HepG2 (cell line): Measurements from ENCODE around the gene ANKHD1. TPM values are rescaled to one million over a fixed set of nuclear protein-coding genes. Genes with fewer than 3 reads are reported as not detected.

Experiments used
- ATAC-seq: fragments of 200-7000 bp; cut with Tn5 transposase; 3 replicates; pipeline ENCODE4 v1.9.1; 2020; ENCODE audit warnings: mild to moderate bottlenecking, moderate library complexity
- BruUV-seq: library from RNA; stranded (reverse); fragments of 400-500 nt; replicated peaks from 2 replicates; lab custom pipeline; 2021; lab: Mats Ljungman, UMichigan
- CTCF ChIA-PET: fragments of 300-600 bp; formaldehyde crosslinking; extraction: SDS; loops from one replicate; lab custom pipeline; 2021; ENCODE audit warnings: low total read pairs, inconsistent platforms, low intra/inter-chr PET ratio; lab: Yijun Ruan, JAX
- POLR2A ChIA-PET: fragments of 350-600 bp; sonication (Branson Sonifier 250); formaldehyde crosslinking; loops from one replicate; lab custom pipeline; 2020; ENCODE audit warnings: antibody characterized with exemption, inconsistent platforms; lab: Yijun Ruan, JAX
- DNase-seq: peaks from one replicate; pipeline ENCODE4 v3.0.0-alpha.2; 2015; ENCODE audit warnings: low spot score
- FAIRE-seq: peaks from 3 replicates; lab custom pipeline; 2011; peaks lifted over from hg19 to GRCh38; lab: Jason Lieb, UNC
- H2AFZ ChIP-seq: one replicate; pipeline ENCODE4 v1.6.1; 2011; ENCODE audit warnings: low read length, inconsistent platforms
- H3K27ac ChIP-seq: fragments of 300-600 bp; 3 replicates; pipeline ENCODE4 v1.8.0; 2011; ENCODE audit warnings: mixed run types, mild to moderate bottlenecking, mixed read lengths, low read length, inconsistent platforms; ENCODE audit not compliant: insufficient read depth; ENCODE audit errors: extremely low read length
- H3K27me3 ChIP-seq, 2 experiments: fragments of 200-600 bp in 1 of 2; 2 replicates in 1 of 2; 3 replicates in 1 of 2; pipeline versions ENCODE4 v1.6.0 to v1.8.0; 2011; ENCODE audit warnings: low read length in 2 of 2, mild to moderate bottlenecking in 2 of 2, moderate library complexity in 2 of 2, inconsistent platforms in 1 of 2; ENCODE audit not compliant: insufficient read depth in 2 of 2, control insufficient read depth in 1 of 2
- H3K36me3 ChIP-seq, 2 experiments: fragments of 200-600 bp in 1 of 2; replicated peaks in 1 of 2; 2 replicates in 1 of 2; 3 replicates in 1 of 2; pipeline versions ENCODE4 v1.5.1 to v1.8.0; 2011; ENCODE audit warnings: low read length in 2 of 2, inconsistent platforms in 1 of 2; ENCODE audit not compliant: insufficient read depth in 2 of 2, control insufficient read depth in 1 of 2
- H3K4me1 ChIP-seq: 2 replicates; pipeline ENCODE4 v1.5.1; 2012; ENCODE audit warnings: low read length, inconsistent platforms; ENCODE audit not compliant: insufficient read depth
- H3K4me2 ChIP-seq: 2 replicates; pipeline ENCODE4 v1.6.0; 2011; ENCODE audit warnings: low read depth, low read length, inconsistent platforms
- H3K4me3 ChIP-seq, 3 experiments: fragments of 200-600 bp in 1 of 3; sonication (generic), shearing (Covaris generic) in 1 of 3; replicated peaks in 1 of 3; 2 replicates each; pipeline ENCODE4 v1.5.1; 2011 to 2016; ENCODE audit warnings: low read length in 3 of 3, inconsistent platforms in 2 of 3, low read depth in 2 of 3, mild to moderate bottlenecking in 2 of 3, control low read depth in 1 of 3, mixed read lengths in 1 of 3; ENCODE audit not compliant: insufficient read depth in 1 of 3
- H3K79me2 ChIP-seq: one replicate; pipeline ENCODE4 v1.6.1; 2011; ENCODE audit warnings: low read length, inconsistent platforms; ENCODE audit not compliant: insufficient read depth
- H3K9ac ChIP-seq: 2 replicates; pipeline ENCODE4 v1.6.0; 2011; ENCODE audit warnings: mild to moderate bottlenecking, low read depth, low read length, inconsistent platforms; ENCODE audit not compliant: insufficient read depth
- H3K9me3 ChIP-seq: 2 replicates; pipeline ENCODE4 v1.5.1; 2012; ENCODE audit warnings: mild to moderate bottlenecking, low read length
- H4K20me1 ChIP-seq: 2 replicates; pipeline ENCODE4 v1.6.0; 2011; ENCODE audit warnings: inconsistent platforms, mild to moderate bottlenecking, low read length, moderate library complexity; ENCODE audit not compliant: insufficient read depth
- BRCA1 ChIP-seq: sonication (generic); formaldehyde crosslinking; IDR thresholded peaks from 2 replicates; pipeline ENCODE4 v1.4.0; 2020; ENCODE audit warnings: missing genetic modification reagents
- POGZ ChIP-seq: sonication (generic); formaldehyde crosslinking; IDR thresholded peaks from 2 replicates; pipeline ENCODE4 v1.4.0; 2020; ENCODE audit warnings: mild to moderate bottlenecking, missing genetic modification reagents
- WGBS: methylation state at CpG from one replicate; pipeline ENCODE4 v1.1.6; 2017; ENCODE audit warnings: low lambda C conversion rate; 5-methylcytosine and 5-hydroxymethylcytosine counted together
- in situ Hi-C: cut with HindIII; loops from 2 replicates; pipeline ENCODE4 v1.10.0; 2017; ENCODE audit warnings: low pct_unique_long_range_greater_than_20kb; ENCODE audit not compliant: extremely low pct_ligation_motif_present
- intact Hi-C: fragments of 100-400 bp; cut with micrococcal nuclease; formaldehyde crosslinking; loops from one replicate; pipeline ENCODE4 v1.10.0; 2022; ENCODE audit not compliant: unreplicated experiment
- polyA plus RNA-seq, 8 experiments: library from polyadenylated mRNA; depleted of rRNA in 3 of 8; stranded (reverse) in 7 of 8; unstranded in 1 of 8; fragments of >200 nt; fragmentation: Illumina TruSeq in 4 of 8; extraction: Trizol in 4 of 8; gene quantifications; 2 replicates each; pipeline versions ENCODE4 v1.2.1 to v1.2.3, GENCODE V29; 2011 to 2016; ENCODE audit warnings: low read depth in 4 of 8, missing spikeins in 1 of 8, mixed read lengths in 1 of 8; ENCODE audit not compliant: insufficient read depth in 1 of 8
- total RNA-seq, 5 experiments: library from RNA; depleted of rRNA; stranded (reverse); fragments of >200 nt; fragmentation: Illumina TruSeq; extraction: Trizol; gene quantifications; 2 replicates each; pipeline ENCODE4 v1.2.3, GENCODE V29; 2016; ENCODE audit warnings: low read depth in 1 of 5
- TF ChIP-seq, protein P1 (sequence below): sonication (generic); formaldehyde crosslinking; IDR thresholded peaks from 2 replicates; pipeline ENCODE4 v1.4.0; 2020; ENCODE audit warnings: missing genetic modification reagents, mild to moderate bottlenecking, borderline replicate concordance
- TF ChIP-seq, protein P2 (sequence below): sonication (generic); formaldehyde crosslinking; IDR thresholded peaks from 2 replicates; pipeline ENCODE4 v1.5.1; 2020; ENCODE audit warnings: mild to moderate bottlenecking, missing genetic modification reagents, moderate library complexity

ANKHD1 gene
- total and polyA plus RNA-seq, 2 of the 13 experiments (the other 11 are each of a cell fraction or from before 2014, with no cell fraction given) = 69.9 to 82.0 TPM

DNA sequence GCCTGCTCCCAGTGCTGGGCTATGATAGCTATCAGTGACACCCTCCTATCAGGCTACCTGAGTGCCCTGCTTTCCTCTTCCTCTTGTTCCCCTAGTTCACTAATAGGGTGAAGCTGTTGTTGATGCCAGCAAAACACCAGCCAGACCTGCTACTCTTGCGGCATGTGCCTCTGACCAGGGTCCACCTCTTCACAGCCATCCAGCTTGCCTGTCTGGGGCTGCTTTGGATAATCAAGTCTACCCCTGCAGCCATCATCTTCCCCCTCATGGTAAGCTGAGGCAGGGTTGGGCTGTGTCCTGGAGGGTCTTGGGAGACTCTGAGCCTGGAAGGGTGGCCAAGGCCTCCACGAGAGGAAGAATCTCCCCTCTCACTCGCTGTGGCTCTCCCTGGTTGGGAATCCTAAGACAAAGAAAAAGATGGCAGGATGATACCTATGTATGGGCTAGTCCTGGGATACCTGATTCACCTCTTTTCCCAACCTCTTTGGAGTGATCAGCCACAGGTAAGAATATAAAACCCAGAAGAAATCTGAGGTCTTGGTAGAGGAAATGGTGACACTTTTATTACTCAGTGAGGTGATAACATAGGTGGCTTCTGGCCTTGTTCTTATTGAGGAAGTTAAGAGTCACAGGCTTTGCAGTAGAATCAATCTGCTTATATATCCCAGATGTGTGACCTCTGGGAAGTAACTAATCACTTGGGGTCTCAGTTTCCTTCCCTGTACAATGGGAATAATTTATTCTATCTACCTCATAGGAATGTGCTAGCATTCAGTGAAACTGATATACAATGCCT lies 30.1 kb upstream of the ANKHD1 start:
- H3K27me3 ChIP-seq = no peaks in the 10 kb centered on the region
- TF ChIP-seq, protein P1, sequence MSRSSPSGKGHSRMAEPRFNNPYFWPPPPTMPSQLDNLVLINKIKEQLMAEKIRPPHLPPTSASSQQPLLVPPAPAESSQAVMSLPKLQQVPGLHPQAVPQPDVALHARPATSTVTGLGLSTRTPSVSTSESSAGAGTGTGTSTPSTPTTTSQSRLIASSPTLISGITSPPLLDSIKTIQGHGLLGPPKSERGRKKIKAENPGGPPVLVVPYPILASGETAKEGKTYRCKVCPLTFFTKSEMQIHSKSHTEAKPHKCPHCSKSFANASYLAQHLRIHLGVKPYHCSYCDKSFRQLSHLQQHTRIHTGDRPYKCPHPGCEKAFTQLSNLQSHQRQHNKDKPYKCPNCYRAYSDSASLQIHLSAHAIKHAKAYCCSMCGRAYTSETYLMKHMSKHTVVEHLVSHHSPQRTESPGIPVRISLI (CRISPR knock-in tag) = no peak
- TF ChIP-seq BRCA1 (no peak), POGZ (CRISPR knock-in tag) (no peak)
- TF ChIP-seq, protein P2, sequence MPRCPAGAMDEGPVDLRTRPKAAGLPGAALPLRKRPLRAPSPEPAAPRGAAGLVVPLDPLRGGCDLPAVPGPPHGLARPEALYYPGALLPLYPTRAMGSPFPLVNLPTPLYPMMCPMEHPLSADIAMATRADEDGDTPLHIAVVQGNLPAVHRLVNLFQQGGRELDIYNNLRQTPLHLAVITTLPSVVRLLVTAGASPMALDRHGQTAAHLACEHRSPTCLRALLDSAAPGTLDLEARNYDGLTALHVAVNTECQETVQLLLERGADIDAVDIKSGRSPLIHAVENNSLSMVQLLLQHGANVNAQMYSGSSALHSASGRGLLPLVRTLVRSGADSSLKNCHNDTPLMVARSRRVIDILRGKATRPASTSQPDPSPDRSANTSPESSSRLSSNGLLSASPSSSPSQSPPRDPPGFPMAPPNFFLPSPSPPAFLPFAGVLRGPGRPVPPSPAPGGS (CRISPR knock-in tag) = no peak
- TF ChIP-seq, all 625 proteins: peak for 0
- ChIA-PET POLR2A (no interaction called here), CTCF (no interaction called here)
- in situ Hi-C loops = no loop called here
- H3K79me2 ChIP-seq = no peaks in the 10 kb centered on the region
- 20% methylated on average over 3 of the region's 3 CpGs for WGBS
- FAIRE-seq (no peak), ATAC-seq (no peak), DNase-seq (no peak)
- H3K9ac ChIP-seq = no peak overlapping the region
- no peaks in the 10 kb centered on the region for H4K20me1 ChIP-seq
- H3K36me3 ChIP-seq = no peaks in the 10 kb centered on the region
- no peaks in the 10 kb centered on the region for H3K9me3 ChIP-seq
- H3K4me1 ChIP-seq = peaks cover 24% of the 10 kb centered on the region
- H3K4me3 ChIP-seq = no peak overlapping the region
- no peak overlapping the region for H3K4me2 ChIP-seq
- no peak overlapping the region for H2AFZ ChIP-seq
- intact Hi-C loops = loop anchor here (10.0 kb wide), 1 partner anchor 123 kb away; no protein-coding TSS in a partner anchor
- no peak overlapping the region for H3K27ac ChIP-seq
- no TSS peak for BruUV-seq
